ENCODE results near the gene RHO.

DNA sequence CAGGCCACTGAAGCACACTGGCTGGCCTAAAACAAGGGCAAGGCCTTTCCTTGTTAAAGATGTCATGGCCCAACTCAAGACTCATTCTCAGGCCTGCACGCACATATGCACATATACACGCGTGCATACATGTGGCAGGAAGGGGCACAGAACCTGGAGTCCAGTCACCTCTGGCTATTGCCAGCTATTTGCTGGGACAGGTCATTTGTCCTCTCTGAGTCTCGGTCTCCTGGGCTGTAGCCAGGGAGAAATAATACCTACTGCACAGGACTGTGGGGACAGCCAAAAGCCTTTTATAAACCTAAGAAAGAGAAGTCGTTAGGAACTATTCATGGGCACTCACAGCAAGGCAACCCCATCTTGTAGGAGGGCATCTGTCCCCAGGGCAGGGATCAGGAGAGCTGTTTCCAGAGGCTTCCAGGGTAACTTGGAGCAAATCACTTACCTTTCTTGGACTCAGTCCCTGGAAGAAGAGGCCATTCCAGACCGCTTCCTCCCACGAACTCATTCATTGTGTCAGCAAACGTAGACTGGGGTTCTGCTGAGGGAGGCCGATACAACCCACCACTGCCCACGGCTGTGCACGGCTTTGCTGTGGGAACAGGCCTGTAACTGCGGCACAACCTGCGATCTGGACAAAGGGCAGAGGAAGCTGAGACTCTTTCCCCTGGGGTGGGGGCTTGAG lies 41.1 kb upstream of the RHO start:
- TF ChIP-seq, protein P1, sequence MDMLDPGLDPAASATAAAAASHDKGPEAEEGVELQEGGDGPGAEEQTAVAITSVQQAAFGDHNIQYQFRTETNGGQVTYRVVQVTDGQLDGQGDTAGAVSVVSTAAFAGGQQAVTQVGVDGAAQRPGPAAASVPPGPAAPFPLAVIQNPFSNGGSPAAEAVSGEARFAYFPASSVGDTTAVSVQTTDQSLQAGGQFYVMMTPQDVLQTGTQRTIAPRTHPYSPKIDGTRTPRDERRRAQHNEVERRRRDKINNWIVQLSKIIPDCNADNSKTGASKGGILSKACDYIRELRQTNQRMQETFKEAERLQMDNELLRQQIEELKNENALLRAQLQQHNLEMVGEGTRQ (IDR thresholded peaks at IDR 0.05; ENCODE audit: borderline replicate concordance, low read depth, low read length), result no peak
- TF ChIP-seq, protein P2, sequence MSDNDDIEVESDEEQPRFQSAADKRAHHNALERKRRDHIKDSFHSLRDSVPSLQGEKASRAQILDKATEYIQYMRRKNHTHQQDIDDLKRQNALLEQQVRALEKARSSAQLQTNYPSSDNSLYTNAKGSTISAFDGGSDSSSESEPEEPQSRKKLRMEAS (IDR thresholded peaks at IDR 0.05; ENCODE audit: low read depth), result no peak
- no peak for TF ChIP-seq YY1 (IDR thresholded peaks at IDR 0.05; ENCODE audit: low read depth)
- TF ChIP-seq FOXM1 (IDR thresholded peaks at IDR 0.05; ENCODE audit: low read depth), result no peak
- TF ChIP-seq, protein P3, sequence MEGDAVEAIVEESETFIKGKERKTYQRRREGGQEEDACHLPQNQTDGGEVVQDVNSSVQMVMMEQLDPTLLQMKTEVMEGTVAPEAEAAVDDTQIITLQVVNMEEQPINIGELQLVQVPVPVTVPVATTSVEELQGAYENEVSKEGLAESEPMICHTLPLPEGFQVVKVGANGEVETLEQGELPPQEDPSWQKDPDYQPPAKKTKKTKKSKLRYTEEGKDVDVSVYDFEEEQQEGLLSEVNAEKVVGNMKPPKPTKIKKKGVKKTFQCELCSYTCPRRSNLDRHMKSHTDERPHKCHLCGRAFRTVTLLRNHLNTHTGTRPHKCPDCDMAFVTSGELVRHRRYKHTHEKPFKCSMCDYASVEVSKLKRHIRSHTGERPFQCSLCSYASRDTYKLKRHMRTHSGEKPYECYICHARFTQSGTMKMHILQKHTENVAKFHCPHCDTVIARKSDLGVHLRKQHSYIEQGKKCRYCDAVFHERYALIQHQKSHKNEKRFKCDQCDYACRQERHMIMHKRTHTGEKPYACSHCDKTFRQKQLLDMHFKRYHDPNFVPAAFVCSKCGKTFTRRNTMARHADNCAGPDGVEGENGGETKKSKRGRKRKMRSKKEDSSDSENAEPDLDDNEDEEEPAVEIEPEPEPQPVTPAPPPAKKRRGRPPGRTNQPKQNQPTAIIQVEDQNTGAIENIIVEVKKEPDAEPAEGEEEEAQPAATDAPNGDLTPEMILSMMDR (IDR thresholded peaks at IDR 0.05), result no peak
- TF ChIP-seq, protein P4, sequence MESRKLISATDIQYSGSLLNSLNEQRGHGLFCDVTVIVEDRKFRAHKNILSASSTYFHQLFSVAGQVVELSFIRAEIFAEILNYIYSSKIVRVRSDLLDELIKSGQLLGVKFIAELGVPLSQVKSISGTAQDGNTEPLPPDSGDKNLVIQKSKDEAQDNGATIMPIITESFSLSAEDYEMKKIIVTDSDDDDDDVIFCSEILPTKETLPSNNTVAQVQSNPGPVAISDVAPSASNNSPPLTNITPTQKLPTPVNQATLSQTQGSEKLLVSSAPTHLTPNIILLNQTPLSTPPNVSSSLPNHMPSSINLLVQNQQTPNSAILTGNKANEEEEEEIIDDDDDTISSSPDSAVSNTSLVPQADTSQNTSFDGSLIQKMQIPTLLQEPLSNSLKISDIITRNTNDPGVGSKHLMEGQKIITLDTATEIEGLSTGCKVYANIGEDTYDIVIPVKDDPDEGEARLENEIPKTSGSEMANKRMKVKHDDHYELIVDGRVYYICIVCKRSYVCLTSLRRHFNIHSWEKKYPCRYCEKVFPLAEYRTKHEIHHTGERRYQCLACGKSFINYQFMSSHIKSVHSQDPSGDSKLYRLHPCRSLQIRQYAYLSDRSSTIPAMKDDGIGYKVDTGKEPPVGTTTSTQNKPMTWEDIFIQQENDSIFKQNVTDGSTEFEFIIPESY (IDR thresholded peaks at IDR 0.05; ENCODE audit: borderline replicate concordance, low read depth), result no peak
- no peak for TF ChIP-seq CHD2 (IDR thresholded peaks at IDR 0.05; ENCODE audit: low read length, partially characterized antibody)
- TF ChIP-seq SIN3A (IDR thresholded peaks at IDR 0.05; ENCODE audit: borderline replicate concordance, low read depth, low read length), result no peak
- TF ChIP-seq JUND (IDR thresholded peaks at IDR 0.05), result no peak
- TF ChIP-seq EP300 (IDR thresholded peaks at IDR 0.05; ENCODE audit: borderline replicate concordance in 1 of 2, low read depth in 1 of 2, low read length in 1 of 2), result no peak
- no peak for TF ChIP-seq RXRA (IDR thresholded peaks at IDR 0.05; ENCODE audit: borderline replicate concordance, low read depth)
